ENCODE results near the gene LRRC55.

LRRC55 gene

DNA sequence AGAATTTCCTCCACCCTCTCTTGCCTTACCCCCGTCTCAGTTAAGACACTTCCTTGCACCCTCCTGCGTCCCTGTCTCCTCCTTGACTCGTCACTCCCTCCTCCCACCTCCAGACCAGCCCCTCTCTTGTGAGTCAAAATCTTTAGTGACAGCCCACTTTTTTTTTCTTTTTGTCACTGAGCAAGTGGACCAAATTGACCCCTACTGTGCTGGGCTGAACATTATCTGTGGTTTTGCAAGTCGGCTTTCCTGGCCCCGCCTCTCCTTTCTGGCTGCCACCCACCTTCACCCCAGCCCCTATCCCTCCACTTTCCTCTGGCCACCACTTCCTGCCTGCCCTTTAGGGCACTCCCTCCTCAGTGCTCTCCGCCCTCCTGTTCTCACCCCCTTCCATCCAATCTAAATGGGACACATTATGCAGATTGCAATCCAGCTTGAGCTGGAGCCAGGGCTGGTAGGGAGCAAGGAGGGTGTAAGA, 55.5 kb downstream of the LRRC55 start, which contains the start of gene APLNR:
Gene APLNR, minus strand, starts transcription at position 47 of the 478 bp plus-strand sequence. CDS start 246 bp downstream, outside the sequence.
- DNase-seq (ENCODE audit: low read depth): peak; percentile 49

- no peak for DNase-seq (ENCODE audit: low read depth)
Observed at GRCh38 chr11:57239348-57239747, 57.6 kb downstream of the LRRC55 start.

GRCh38 chr11:57240007-57240406, 58.3 kb downstream of the LRRC55 start:
- DNase-seq (ENCODE audit: low read depth): no peak

- DNase-seq (ENCODE audit: low read depth): no peak
Observed at GRCh38 chr11:57240757-57241156, 59.0 kb downstream of the LRRC55 start.
